Activated effector memory CD4-positive, alpha-beta T cell treated with Interleukin-2 at 50 U/mL for 16 hours (primary cell): ENCODE data around the gene AP1M1.

ENCODE experiments used
- DNase-seq: peaks from one replicate; pipeline ENCODE4 v3.0.0-alpha.2; 2020

The AP1M1 gene

DNA sequence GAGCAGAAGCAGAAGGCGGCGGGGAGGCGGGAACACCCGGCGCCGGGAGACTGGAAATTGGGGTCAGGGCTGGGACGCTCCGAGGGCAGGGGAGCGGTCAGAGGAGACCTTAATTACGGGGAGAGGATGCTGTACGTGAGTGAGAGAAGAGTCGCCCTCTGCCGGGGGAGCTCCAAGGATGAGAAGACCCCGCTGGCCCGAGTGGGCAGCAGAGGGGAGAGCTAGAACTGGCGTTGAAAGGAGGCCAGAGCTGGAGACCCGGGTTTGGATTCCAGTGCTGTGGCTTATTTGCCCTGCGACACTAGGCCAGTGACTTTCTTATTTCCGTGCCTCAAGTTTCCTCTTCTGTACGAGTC, 12.0 kb upstream of the AP1M1 start:
- peak; percentile 22 for DNase-seq

DNA sequence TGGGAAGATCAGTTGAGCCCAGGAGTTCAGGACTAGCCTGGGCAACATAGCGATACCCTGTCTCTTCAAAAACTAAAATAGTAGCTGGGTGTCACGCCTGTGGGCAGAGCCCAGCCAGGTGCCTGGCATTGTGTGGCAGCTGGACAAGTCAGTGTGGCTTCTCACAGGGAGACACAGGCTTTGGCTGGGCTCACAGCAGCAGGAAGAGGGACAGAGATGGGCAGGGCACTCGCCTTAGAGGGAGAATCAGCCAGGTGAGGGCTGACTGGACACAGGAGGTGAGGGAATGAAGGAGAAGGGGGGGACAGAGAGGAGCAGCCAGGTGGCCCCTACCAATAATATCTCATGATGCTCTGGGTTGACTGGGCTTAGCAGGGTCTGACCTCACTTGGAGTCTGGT, 9.2 kb upstream of the AP1M1 start:
- DNase-seq, result no peak

DNA sequence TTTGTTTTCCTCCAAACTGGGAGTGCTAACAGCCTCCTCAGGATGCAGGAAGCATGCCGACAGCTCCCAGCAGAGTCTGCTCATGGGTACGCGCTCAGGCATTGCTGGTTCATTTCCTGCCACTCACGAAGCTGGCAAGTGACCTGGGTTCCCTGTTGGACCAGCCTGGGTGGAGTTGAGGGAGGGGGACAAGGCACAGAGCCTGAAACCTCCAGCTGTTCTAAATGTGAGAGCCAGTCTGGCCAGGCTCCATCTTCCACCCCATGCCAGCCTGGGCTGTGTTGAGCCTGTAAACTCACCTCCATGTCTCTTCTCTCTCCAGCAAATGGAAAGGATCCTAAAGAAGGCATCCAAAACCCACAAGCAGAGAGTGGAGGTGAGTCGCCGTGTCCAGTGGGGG, 7.5 kb upstream of the AP1M1 start:
- no peak for DNase-seq

DNA sequence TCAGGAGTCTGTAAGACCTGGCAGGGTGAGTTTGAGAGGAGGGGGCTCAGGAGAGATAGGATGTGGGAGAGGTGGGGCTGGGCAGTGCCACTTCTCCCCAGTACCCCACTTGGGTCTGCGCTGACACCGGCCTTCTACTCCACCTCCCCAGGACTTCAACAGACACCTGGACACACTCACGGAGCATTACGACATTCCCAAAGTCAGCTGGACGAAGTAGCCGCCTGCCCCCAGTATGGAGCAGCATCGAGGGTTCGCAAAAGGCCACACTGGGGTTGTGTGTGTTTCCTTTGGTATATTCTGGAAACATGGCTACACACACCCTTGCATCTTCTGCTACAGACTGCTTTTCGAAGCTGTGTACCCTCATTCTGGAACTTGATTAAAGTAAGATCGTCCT, 7.0 kb upstream of the AP1M1 start:
- DNase-seq, result no peak

DNA sequence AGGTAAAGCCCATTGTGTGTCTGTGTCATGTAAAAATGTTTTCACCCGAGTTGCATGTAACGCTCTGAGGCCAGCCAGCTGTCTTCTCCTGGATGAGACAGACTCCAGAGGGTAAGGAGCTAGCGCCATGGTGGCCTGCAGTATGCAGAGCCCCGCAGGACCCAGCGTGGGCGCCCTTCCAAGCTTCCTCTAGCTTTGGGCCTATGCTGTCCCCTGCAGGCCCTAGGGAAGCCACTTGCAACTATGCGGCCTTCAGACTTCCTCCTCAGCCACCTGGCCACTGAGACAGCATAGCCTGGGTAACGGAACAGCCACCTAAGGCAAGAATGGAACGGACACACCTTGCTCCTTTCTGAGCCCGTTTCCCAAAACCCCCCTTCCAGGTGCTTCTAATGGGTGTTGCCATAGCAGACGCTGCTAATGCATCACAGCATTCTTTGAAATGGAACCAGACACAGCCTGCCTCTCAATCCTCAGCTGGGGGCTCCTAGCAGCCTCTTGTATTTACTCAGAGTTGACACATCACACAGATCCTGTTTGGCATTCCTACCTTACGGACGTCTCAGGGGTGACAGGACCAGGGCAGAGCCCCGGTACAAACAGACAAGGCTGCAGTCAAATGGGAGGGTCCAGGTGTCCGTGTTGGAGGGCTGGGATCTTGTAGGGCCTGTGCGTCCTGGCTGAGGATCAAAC, 6.3 kb upstream of the AP1M1 start:
- no peak for DNase-seq

DNA sequence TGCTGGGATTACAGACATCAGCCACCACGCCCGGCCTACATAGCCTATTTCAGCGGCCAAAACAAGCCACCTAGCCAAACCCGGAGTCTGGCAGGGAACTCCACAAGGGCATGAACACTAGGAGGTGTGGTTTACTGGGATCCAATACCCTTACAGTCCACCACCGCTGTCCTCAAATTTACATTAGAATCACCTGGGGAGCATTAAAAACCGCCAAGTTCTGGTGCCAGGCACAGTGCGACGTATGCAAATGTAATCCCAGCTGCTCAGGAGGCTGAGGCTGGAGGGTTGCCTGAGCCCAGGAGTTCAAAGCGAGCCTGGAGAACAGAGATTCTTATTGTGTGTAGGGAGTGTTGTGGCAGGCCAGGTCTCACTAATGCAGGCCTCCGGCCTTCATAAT, 4.2 kb upstream of the AP1M1 start:
- no peak for DNase-seq

DNA sequence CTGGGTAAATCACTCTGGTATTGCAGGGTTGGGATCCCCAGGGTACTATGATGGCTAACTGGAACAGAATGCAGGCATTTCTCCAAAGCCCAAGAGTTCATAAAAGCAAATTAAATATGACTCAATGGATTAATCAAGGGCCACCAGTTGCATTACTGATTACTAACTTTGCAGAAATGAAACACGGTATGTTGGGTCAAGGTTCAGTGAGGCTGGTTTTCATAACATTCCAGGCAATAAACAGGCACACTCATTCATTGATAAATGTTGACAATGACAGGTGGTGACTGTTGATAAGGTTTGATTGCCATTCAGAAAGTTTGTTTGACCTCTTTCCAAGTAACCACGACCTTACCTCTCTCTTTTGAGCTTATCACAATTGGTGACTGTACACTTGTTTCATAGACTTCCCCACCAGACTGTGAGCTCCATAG, 506 bp upstream of the AP1M1 start:
- no peak for DNase-seq

DNA sequence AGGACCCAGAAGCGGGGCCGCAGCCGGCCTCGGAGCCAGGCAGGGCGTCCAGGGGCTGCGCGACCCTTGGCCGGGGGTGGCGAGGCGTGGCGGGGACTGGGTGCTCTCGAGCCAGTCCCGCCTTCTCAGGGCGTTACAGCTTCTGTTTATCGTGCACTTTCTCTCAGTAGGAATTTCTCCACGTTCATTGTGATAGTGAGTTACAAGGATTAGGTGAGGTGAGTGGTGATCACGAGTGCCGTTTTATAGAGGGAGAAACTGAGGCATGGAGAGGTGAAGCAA, 600 bp downstream of the AP1M1 start:
- DNase-seq, result no peak

DNA sequence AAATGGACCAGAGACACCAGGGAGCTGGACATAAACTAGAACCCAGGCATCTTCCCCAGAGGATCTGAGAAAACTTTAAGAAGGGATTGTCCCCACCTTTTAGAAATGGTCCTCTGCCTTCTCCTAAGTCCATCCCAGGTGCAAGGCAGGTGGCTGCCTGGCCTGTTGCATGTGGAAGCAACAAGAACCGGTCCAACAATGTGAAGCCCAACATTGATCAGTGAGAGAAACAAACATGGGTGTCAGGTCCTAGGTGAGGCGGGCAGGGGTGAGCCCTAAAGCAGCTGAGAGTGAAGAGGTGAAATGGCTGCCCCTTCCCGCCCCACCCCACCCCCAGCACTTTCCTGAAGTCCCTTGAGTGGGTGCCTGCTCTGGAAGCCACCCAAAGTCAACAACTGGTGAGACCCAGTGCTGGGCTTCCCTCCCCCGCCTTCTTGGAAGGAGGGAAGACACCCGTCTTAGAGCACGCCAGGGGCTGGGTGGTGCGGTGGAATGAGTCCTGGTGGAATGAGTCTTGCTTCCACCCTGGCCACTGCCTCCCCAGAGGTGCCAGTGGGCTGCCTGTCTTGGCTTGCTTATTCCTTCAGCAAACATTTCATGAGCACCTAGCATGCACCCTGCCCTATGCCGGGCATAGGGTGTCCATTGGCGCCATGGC, 1.7 kb downstream of the AP1M1 start:
- no peak for DNase-seq

DNA sequence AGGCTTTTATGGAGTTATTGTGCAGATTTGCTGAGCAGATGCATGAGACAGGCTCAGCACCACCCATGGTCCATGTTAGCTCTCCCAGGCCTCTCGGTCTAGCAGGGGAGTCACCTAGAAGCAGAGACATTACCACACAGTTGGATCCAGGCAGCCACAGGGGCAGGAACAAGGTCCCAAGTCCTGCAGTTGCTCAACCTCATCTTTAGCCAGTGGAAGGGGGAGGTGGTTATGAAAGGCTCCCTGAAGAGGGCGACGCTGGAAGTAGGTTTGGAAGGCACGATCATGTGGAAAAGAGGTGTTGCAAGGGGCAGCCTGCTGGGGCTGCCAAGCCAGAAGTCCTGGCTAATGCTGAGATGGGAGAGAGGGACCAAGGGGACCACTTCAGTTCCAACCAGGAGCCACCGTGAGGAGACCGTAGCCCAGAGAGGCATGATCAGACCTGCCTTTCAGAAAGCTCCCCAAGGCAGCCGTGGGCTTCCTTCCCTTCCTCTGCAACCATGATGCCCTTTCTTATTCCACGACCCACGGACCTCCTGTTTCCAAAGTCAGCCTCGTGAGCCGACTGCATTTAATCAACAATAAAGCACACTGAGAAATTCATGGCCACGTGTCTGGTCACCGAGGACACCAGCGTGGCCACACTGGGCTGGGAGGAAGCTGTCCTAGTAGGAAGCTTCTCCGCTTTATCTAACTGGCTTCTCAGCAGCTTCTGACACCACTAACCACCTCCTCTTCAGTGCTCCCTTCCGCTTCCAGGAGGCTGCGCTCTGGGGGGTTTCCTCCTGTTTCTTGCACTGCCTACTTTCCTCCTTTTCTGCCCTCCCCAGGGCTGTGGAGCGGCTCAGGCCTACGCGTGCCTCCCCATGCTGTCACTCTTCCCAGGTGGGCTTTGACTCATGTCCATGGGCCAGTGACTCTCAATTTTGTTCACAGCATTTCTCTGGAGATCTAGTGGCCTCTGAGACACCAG, 2.6 kb downstream of the AP1M1 start:
- DNase-seq, result no peak

DNA sequence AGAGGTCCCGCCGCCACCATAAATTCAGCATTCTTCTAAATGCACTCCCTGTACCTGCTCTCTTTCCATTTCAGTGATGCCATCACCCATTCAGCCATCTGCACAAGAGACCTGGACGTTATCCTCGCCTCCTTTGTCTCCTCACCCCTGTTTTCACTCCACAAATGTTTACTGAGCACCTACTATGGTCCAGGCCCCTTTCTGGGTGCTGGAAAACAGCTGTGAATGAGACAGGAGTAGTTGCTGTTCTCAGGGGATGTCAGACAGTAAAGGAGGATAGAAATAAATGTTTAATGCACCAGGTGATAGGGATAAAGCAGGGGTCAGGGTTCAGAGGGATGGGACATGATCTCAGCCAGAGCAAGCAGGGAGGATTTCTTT, 3.3 kb downstream of the AP1M1 start:
- DNase-seq, result no peak

DNA sequence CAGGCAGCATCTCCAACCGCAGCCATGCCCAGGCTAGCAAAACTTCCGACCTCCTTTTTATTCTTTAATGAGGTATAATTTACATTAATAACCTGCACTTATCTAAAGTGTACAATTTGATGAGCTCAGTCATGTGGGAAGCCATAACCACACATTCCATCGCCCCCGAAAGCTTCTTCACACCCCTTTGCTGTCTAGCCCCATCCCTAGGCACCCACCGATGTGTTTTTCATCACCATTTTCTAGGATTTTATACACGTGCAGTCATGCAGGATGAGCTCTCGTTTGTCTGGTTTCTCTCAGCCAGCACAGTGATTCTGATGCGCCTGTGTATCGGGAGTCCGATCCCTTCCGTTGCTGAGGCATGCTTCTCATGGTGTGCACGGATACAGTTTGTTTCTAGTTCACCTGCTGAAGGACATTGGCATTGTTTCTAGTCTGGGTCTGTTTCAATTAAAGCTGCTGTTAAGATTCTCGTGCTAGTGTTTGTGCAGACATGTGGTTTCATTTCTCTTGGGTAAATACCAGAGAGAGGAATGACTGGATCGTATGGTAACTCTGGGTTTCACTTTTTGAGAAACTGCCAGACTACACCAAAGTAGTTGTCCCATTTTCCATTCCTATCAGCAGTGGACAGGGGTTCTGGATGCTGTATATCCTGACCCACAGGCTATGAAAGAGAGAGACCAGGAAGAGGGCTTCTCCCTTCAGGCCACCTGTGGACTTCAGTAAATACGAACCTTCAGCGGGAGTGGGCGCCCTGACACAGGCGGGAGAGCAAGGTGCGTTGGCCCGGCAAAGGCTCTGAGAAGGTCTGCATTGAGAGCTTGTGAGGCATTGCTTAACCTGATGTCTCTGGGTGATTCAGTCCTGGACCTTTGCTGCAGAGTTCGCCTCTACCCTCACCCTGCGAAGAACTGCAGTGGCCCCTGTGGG, 4.9 kb downstream of the AP1M1 start:
- DNase-seq, result no peak

DNA sequence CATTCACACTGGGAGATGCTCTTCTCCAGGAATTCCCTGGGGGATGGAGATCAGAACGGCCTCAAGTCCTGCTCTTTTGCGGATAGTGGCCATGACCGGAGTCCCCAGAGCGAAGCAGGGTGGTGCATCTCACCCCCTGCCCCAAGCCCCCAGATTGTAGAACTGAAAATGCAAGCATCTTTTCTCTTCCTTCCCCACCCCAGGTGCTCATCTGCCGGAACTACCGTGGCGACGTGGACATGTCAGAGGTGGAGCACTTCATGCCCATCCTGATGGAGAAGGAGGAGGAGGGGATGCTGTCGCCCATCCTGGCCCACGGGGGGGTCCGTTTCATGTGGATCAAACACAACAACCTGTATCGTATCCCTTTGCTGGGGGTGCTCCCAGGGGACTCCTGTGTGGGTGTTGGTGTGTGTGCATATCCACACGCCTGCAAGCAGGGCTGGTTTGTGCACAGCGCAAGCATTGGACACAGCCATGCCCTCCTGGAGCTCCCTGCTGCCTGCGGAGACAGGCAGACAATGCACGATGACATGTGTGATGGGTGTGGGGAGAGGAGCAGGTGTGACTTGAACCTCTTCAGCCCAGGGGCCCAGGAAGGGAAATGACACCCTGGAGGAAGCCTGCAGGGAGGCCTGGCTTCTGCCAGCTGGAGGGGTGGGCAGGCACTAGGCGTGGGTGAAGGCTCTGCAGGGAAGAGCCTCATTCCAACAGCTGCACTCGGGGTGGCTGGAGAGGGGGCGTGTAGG, 5.7 kb downstream of the AP1M1 start:
- no peak for DNase-seq

DNA sequence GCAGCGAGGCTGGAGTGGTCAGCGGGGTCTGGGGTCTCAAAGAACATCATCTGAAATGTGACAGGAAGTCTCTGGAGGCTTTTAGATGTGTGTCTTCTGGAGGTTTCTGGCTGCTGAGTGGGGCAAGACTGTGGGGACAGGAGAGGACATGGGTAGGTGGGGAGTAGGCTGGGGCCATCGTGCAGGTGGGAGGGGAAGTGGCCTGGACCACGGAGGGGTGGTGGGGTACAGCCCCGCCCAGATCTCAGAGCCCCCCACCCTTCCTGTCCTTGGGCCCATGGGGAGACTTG, 6.2 kb downstream of the AP1M1 start:
- DNase-seq, result no peak

DNA sequence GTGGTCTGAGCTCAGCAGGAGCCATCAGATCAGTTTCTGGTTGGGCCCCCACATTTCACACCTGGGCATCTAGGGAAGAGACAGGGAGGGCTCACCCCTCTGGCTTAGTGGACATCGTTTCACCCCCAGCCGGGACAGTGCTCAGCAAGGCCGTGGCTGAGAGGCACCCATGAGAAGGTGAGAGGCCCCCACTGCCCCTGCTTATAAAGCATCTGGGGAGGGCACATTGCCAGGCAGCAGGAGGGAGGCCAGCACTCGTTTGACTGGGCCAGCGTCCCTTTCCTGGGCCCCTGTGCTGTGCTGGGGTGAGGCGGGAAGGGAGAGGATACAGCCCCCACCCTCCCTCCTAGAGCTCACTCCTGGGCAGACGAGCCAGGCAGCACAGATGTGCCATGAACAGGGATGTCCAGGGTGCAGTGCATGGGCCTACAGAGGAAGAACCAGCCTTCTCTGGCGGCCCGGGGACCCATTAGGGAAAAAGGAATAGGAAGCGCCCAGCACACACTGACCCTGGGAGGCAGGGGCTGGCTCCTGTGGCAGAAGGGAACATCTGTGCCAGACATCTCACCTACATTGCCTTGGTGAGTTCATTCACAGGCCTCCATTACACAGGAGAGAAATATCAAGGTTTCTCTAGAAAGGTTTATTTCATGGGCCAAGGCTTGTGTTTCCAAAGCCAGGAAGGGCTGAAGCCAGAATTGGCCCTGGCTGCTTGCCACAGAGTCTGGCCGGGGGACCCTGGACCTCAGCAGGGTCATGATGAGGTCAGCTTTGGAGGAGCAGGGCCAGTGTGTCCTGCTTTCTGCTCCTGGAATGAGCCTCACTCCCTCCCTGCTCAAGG, 7.7 kb downstream of the AP1M1 start:
- no peak for DNase-seq

DNA sequence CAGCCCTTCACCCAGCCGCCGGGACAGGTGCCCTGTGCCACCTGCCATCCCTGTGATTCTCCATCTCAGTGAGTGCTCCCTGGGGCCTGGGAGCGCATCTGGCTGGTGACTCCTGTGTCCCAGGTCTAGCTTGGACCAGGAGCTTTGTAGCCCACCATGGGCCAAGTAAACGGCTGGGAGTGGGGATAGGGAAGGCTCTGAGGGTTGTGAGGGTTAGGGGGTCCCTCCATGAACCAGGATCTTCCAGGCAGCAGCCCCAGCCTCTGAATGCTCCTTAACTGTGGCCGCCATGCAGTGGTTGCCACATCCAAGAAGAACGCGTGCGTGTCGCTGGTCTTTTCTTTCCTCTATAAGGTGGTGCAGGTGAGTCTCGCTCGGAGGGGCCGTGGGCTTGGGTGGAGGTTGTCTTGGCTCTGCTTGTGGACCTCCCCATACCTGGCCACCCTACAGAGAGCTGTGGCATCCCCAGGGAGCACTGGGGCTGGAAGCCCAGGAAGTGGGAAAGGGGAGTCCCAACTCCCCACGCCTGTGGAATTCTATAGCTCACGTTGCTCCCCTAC, 8.4 kb downstream of the AP1M1 start:
- no peak for DNase-seq

DNA sequence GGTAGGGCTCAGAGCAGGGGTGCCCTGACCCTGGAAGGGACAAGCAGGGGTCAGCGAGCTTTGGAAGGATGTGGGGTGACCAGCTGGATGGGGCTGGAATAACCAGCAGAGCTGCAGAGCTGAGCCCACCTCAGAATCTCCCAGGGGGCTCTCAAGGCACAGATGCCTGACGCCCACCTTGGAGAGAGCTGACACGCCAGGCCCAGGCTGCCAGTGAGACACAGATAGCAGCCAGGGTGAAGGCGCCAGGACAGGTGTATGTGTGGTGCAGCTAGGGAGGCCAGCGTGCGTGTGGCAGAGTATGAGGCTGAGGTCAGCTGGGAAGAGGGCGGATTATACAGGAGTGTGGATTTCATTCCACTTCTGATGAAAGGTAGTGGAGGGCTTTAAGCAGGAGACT, 8.9 kb downstream of the AP1M1 start:
- DNase-seq, result no peak

DNA sequence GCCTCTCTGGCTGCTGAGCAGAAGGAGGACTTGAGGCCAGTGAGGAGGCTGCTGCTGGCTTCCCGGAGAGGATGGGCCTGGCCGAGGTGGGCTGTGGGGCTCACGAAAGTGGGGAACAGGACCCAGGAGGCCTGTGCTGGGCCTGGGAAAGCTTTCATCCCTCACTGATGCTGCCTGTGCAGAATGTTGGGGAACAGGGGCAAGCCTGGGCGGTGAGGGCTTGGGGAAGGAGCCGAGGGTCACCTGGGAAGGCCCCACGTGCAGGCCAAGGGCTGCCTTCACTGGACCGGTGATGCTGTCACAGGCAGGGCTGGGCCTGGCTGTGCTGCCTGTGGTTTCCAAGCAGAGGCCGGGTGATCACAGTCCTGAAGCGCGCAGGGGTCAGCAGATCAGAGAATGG, 9.4 kb downstream of the AP1M1 start:
- DNase-seq, result no peak

DNA sequence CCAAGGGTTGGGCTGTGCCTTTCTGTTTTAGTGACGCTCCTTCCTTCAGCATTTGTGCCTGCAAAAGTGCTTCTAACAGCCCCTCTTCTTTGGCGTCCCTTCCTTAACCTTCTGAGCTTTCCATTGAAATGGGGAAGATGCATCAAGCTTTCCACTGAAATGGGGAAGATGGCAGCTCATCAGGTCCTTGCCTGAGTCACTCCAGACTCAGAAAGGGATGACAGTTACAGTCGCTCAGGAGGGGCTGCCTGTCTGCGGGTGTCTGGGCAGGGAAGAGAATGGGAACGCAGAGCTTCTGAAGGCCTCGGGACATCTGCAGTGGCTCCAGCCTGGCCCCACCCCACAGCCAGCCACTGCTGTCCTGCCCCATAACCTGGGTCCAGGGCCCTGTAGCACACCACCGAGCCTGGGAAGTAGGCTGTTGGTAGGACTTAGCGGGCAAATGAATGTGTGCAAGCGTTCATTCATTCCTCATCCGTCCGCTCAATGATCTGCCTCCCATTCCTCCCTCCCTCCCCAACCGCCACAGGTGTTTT, 9.8 kb downstream of the AP1M1 start:
- DNase-seq, result no peak

DNA sequence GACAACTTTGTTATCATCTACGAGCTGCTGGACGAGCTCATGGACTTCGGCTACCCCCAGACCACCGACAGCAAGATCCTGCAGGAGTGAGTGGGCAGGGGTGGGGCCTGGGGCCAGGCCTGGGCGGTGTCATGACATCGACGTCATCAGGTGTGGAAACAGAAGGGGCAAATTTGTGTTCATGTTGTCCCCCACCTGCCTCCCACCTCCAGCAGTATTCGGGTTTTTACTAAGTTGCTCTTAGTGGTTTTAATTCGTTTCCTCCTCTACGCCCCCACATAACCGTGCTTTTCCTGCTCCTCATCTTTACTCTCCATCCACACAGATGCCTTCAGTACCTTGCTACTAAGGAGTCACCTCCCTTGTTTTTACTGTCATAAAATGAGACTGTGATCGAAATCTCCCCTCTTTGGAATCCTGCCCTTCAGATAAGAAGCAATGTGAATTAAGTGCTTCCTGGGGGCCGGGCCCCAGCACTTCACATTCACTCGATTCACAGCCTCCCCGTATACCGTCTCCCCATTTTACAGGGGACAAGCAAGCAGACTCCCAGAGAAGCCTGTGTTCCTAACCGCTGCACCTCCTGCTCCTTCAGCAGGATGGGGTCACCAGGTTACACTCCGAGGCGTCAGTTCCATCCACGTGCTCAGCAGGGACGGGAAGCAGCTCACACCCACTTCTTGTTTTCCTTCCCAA, 10.5 kb downstream of the AP1M1 start:
- no peak for DNase-seq
